ENCODE measurements around the gene ENPP6.
"Not testable (repeated sequence)": the region's sequence is repeated elsewhere in the genome, so short reads cannot be mapped to it uniquely, and the experiment has no call there.

Gene ENPP6

GRCh38 chr4:184146951-184147350 is 70.7 kb downstream of the ENPP6 start:
- no peaks in the 10 kb centered on the region for H3K9me3 ChIP-seq
- H3K27ac ChIP-seq = no peak overlapping the region
- H3K27me3 ChIP-seq = peaks cover 0 to 5% of the 10 kb centered on the region in 2 donors
- no peaks in the 10 kb centered on the region for H3K36me3 ChIP-seq
- intact Hi-C loops (cut with DNase I; ENCODE audit: low total_unique reads) = no loop called here
- no peak for DNase-seq
- TF ChIP-seq, protein P1, sequence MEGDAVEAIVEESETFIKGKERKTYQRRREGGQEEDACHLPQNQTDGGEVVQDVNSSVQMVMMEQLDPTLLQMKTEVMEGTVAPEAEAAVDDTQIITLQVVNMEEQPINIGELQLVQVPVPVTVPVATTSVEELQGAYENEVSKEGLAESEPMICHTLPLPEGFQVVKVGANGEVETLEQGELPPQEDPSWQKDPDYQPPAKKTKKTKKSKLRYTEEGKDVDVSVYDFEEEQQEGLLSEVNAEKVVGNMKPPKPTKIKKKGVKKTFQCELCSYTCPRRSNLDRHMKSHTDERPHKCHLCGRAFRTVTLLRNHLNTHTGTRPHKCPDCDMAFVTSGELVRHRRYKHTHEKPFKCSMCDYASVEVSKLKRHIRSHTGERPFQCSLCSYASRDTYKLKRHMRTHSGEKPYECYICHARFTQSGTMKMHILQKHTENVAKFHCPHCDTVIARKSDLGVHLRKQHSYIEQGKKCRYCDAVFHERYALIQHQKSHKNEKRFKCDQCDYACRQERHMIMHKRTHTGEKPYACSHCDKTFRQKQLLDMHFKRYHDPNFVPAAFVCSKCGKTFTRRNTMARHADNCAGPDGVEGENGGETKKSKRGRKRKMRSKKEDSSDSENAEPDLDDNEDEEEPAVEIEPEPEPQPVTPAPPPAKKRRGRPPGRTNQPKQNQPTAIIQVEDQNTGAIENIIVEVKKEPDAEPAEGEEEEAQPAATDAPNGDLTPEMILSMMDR (IDR thresholded peaks at IDR 0.05) = no peak
- no peaks in the 10 kb centered on the region for H3K4me1 ChIP-seq
- no peak overlapping the region for H3K4me3 ChIP-seq

DNA sequence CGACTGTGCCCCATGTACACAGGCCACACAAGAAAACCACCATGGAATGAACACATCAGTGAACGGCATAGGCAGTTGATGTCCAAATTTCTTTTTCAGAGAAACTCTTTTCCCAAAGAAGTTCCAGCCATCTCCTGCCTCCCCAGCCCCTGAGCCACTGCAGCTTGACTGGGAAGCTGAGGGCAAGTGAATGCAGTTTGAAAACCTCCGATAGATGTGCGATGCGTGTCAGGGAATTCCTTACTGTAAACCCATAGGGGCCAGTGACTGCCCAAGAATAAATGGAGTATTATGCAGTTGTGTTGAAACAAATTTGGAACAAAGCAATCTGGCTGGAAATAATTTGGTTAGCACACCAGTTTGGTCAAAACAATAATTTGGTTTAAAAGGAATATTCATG is 72.1 kb downstream of the ENPP6 start:
- intact Hi-C loops (cut with DNase I; ENCODE audit: low total_unique reads) = no loop called here
- TF ChIP-seq, protein P1 (IDR thresholded peaks at IDR 0.05) = no peak
- peaks cover 0 to 4% (median 0%) of the 10 kb centered on the region in 3 donors for H3K9me3 ChIP-seq
- H3K27ac ChIP-seq = no peak overlapping the region
- DNase-seq = no peak
- peaks cover 0 to 5% of the 10 kb centered on the region in 2 donors for H3K27me3 ChIP-seq
- no peaks in the 10 kb centered on the region for H3K4me1 ChIP-seq
- no peaks in the 10 kb centered on the region for H3K36me3 ChIP-seq
- no peak overlapping the region for H3K4me3 ChIP-seq

- H3K36me3 ChIP-seq = no peaks in the 10 kb centered on the region
- intact Hi-C loops (cut with DNase I; ENCODE audit: low total_unique reads) = no loop called here
- no peak overlapping the region for H3K4me3 ChIP-seq
- no peaks in the 10 kb centered on the region for H3K4me1 ChIP-seq
- H3K9me3 ChIP-seq = peaks cover 0 to 4% (median 0%) of the 10 kb centered on the region in 3 donors
- TF ChIP-seq, protein P1 (IDR thresholded peaks at IDR 0.05) = no peak
- H3K27ac ChIP-seq = no peak overlapping the region
- peaks cover 0 to 5% of the 10 kb centered on the region in 2 donors for H3K27me3 ChIP-seq
- no peak for DNase-seq
These were observed 73.7 kb downstream of the ENPP6 start for GRCh38 chr4:184143770-184144564.

- H3K9me3 ChIP-seq = peaks cover 0 to 8% (median 6%) of the 10 kb centered on the region in 3 donors
- H3K4me1 ChIP-seq = no peaks in the 10 kb centered on the region
- intact Hi-C loops (cut with DNase I; ENCODE audit: low total_unique reads) = no loop called here
- H3K27me3 ChIP-seq = peaks cover 0 to 5% of the 10 kb centered on the region in 2 donors
- no peak for DNase-seq
- no peaks in the 10 kb centered on the region for H3K36me3 ChIP-seq
- no peak overlapping the region for H3K4me3 ChIP-seq
- H3K27ac ChIP-seq = no peak overlapping the region
- TF ChIP-seq, protein P1 (IDR thresholded peaks at IDR 0.05) = no peak
These were observed 75.3 kb downstream of the ENPP6 start for GRCh38 chr4:184142121-184143000.

DNA sequence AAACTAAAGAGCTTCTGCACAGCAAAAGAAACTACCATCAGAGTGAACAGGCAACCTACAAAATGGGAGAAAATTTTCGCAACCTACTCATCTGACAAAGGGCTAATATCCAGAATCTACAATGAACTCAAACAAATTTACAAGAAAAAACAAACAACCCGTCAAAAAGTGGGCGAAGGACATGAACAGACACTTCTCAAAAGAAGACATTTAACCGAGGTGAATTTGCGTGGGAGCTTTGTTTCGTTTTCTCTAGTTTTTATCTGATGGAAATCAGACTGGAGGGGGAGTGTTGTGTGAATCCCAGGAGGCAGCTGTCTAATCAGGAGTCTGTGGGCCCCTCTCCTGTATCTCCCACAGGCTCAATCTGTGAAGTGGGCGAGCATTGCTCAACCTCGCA is 76.8 kb downstream of the ENPP6 start:
- H3K4me3 ChIP-seq; DNase-seq; H3K4me1 ChIP-seq; H3K27me3 ChIP-seq; H3K27ac ChIP-seq; H3K36me3 ChIP-seq; intact Hi-C loops (cut with DNase I; ENCODE audit: low total_unique reads): not testable (repeated sequence)
- H3K9me3 ChIP-seq = peaks cover 0 to 20% (median 18%) of the 10 kb centered on the region in 3 donors

GRCh38 chr4:184136525-184136924 is 81.1 kb downstream of the ENPP6 start:
- no peaks in the 10 kb centered on the region for H3K4me1 ChIP-seq
- no peak overlapping the region for H3K4me3 ChIP-seq
- no peak for DNase-seq
- H3K27me3 ChIP-seq = no peaks in the 10 kb centered on the region
- H3K36me3 ChIP-seq = peaks cover 0 to 6% (median 0%) of the 10 kb centered on the region in 3 donors
- H3K27ac ChIP-seq = no peak overlapping the region
- TF ChIP-seq, protein P1 (IDR thresholded peaks at IDR 0.05) = no peak
- peaks cover 0 to 20% (median 18%) of the 10 kb centered on the region in 3 donors for H3K9me3 ChIP-seq
- intact Hi-C loops (cut with DNase I; ENCODE audit: low total_unique reads) = no loop called here

Data from tibial artery (tissue), 4 donors.